ENCODE results near the gene KIF16B.
"Not testable (repeated sequence)": the region's sequence is repeated elsewhere in the genome, so short reads cannot be mapped to it uniquely, and the experiment has no call there.

The KIF16B gene

DNA sequence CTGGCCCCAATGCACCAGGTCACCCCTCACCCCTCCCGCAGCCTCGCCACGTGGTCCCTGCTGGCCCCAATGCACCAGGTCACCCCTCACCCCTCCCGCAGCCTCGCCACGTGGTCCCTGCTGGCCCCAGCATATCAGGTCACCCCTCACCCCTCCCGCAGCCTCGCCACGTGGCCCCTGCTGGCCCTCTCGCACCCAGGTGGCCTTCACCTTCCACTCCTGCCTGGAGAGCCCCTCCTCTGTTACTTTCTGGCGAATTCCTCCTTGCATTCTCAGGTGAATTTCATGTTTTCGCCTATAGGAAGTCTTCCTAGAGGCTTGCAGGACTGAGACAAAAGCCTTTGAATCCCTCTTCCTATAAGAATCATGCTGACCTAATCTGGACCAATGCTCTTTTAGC lies 313.1 kb downstream of the KIF16B start:
- not testable (repeated sequence) for DNase-seq (ENCODE audit: low read depth)

DNA sequence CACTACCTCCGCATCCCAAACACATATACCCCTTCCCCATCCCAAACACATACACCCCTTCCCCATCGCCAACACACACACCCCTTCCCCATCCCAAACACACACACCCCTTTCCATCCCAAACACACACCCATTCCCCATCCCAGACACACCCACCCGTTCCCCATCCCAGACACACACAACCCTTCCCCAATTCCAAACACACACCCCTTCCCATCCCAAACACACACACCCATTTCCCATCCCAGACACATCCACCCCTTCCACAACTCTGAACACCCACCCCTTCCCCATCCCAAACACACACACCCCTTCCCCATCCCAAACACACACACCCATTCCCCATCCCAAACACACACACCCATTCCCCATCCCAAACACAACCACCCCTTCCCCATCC lies 314.5 kb downstream of the KIF16B start:
- DNase-seq (ENCODE audit: low read depth), result no peak

DNA sequence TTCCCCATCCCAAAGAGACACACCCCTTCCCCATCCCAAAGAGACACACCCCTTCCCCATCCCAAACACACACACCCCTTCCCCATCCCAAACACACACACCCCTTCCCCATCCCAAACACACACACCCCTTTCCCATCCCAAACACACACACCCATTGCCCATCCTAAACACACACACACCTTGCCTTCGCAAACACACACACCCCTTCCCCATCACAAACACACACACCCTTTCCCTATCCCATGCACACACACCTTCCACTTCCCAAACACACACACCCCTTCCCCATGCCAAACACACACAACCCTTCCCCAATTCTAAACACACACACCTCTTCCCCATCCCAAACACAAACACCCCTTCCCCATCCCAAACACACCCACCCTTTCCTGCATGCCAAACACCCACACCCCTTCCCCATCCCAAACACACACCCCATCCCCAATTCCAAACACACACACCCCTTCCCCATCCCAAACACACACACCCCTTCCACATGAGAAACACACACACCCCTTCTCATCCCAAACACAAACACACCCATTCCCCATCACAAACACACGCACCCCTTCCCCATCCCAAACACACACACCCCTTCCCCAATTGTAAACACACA lies 315.3 kb downstream of the KIF16B start:
- no peak for DNase-seq (ENCODE audit: low read depth)

DNA sequence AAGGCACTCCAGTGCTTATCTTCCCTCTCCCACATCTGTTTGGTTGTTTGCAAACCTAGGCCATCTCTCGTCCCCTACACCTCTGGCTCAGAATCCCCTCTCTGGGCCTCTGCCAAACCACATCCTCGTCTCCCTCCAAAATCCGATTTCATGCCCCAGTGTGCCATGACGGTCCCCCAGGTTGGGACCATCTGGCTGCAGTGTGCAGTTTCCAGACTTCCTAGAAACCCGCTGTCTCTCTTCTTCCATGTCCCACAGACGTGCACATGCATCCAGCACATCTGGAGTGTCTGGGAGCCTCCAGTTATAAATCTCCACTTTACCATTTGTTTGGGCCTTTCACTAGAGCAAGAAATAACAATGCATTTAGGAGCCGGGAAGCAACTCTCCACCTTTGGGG lies 316.2 kb downstream of the KIF16B start:
- no peak for DNase-seq (ENCODE audit: low read depth)

DNA sequence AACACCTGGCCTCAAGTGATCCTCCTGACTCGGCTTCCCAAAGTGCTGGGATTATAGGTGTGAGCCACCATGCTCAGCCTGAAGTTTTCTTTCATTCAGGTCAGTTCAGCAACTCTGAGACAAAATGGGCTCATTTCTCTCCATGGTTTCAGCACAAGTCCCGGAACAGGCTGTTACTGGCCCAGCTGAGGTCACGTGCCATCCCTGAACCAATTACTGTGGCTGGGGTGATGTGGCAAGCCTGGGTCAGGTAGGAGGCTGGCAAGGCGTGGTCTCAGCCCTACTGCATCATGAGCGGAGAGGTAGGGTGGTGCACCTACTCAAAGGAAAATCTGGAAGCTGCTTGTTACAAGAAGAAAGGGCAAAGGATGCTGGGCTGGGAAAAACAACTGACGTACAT lies 326.4 kb downstream of the KIF16B start:
- DNase-seq (ENCODE audit: low read depth), result no peak

DNA sequence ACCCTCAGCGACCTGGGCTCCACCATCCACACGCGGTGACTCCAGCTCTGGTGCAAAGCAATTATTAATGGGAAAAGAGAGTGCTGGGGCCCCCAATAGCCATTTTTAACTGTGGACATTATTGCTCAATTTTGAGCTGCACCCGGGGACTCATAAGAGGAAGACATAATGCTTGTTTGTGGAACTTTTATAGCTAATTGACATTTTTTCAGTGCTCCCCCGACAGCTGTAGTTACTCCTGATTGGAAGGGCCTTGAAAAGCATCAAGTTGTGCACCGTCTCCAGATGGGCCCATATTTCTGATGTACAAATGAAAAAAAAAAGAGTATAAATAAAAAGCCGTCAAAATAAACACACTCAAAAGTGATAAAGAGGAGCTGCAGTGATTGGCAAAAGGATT lies 327.0 kb downstream of the KIF16B start:
- no peak for DNase-seq (ENCODE audit: low read depth)

DNA sequence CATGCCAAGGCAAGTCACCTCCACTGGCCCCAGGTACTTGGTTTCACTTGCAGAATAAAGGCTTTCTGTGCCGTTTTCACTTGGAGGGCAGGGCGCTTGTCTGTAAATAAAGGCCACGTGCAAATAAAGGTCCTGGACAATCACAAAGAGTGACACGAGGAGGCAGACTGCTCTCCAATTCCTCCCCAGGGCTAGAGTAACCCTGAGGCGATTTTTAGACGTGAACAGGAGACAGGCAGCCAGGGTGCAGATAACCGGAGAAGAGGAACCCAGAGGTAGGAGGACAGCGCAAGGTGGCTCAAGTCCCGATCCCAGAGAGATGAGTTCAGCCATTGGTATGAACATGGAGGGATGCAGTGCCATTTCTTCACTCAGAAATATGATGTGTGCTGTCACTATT lies 327.4 kb downstream of the KIF16B start:
- DNase-seq (ENCODE audit: low read depth), result no peak

DNA sequence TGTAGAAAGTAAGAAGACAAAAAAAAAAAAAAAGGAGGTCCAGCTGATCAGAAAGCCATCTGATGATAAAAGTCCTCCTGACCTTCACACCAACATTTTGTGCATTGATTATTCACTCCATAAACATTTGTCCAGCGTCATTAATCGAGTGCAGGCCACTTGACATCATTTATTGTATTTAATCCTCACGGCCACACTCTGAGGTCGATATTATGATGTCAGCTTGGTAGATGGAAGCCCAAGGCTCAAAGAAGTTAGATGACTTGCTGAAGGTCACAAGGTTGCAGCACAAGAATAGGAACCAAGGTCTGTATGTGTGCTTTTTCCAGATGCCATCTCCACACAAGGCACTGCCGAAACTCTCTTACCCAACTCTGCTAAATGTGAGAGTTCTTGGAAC lies 328.4 kb downstream of the KIF16B start:
- no peak for DNase-seq (ENCODE audit: low read depth)

DNA sequence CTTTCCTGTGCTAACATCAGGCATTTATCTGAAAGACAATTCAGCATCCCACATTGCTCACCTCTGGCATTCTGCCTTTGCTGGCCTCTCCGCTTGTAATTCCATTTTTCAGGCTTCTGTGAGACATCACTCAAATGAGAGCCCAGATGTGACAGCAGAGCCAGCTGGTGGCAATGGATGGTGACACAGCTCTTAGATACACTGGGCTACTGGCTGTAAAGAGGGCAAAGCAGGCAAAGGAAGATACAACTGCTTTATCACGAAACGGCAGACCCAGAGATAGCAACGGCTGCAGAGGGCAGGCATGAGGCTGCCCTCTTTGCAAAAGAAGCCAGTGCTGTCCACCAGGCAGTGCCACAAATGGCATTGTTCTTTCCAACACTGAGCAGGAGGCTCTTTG lies 329.8 kb downstream of the KIF16B start:
- no peak for DNase-seq (ENCODE audit: low read depth)

DNA sequence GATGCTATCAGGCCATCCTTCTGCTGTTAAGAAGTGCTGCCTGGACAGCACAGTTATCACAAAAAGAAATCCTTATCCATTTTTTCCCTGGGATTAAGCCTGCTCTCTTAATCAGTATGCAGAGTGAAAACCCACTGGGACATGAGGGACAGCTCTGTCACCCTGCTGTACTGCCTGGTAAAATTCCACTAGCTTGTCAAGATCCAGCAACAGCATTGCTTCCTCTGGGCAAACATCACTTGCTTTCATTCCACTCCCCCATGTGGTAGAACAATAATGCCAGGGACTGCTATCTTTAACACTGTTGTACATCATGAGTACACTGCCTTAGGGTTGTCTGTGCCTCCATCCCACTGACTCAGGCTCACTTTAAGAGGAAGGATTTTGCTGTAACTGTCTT lies 331.3 kb downstream of the KIF16B start:
- no peak for DNase-seq (ENCODE audit: low read depth)

DNA sequence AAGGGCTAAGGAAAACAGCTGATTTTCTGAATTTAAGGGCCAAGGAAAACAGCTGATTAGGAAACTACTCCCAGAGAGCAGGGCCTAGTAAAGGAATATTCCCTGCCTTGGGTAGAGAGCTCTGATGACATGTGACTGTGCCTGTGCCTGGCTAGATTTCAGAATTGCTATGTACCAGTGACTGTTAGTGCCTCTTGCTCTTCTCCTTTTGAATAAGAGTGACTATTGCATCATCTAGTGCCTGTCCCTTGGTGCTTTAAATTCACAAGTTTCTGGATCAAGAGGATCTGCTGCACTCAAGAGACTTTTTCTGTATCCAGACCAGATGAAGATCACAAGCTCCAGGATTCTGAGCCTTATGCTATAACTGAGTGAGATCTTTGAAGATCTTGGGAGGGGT lies 332.9 kb downstream of the KIF16B start:
- no peak for DNase-seq (ENCODE audit: low read depth)

DNA sequence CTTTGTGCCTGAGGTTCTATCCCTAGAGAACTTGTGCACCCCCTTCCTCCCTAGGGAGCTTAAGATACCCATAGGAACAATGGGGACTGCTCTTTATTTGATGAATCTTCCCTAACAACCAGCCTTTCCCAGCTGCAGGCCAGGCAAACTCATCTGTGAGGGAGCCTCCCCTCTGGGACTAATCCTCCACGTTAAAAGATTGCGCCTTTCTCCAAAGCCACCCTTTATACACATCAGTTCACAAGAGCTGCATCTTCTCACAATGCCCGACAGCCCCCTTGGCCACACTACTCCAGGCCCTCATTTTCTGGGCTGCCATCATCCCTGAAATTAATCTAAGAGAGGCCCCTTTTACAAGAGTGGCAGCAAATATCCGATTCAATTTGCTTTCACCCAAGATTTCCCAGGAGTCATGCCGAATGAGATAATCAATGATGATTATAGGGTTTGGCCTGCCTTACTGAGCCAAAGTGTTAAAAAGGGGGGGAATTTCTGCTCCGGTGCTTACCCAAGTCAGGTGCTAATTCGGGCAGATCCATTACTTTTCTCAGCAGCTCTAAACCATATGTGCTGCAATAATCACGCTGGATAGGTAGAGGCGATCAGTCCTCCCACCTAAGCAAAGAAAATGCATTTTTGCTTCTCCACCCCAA lies 336.5 kb downstream of the KIF16B start:
- no peak for DNase-seq (ENCODE audit: low read depth)

DNA sequence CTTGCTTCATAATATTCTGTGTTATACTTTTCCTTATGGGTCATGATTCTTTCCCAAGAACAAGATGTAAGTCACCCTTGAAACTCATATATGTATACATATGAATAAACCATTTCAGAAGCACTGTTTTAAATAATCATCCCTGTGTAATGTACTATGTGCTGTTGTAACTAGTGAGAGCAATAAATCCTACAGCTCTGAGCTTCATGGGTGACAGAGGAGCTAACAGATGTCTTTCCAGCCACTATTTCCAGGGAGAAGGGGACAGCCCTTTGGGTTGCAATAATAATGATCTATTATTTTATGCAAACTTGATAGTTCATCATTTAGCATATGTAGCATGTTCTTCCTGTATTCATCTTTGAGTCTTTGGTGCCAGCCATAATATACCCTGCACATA lies 342.8 kb downstream of the KIF16B start:
- no peak for DNase-seq (ENCODE audit: low read depth)

DNA sequence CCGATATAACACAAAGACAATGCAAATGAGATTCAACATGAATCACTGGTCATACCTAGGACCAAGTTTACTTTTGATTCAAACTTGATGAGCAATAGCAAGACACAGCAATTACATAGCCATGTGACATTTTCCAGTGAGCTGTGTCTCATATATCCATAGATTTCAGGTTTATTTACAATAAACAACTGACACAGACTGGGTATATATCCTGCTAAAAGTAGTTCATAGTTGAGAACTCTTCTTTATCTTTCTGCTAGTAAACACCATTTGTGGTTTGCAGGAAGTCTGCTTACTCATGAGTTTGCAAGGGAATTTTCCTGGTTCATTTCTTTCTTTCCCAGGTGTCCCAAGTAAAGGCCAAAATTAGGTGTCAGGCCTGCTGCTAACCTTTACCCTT lies 343.4 kb downstream of the KIF16B start:
- DNase-seq (ENCODE audit: low read depth), result no peak

DNA sequence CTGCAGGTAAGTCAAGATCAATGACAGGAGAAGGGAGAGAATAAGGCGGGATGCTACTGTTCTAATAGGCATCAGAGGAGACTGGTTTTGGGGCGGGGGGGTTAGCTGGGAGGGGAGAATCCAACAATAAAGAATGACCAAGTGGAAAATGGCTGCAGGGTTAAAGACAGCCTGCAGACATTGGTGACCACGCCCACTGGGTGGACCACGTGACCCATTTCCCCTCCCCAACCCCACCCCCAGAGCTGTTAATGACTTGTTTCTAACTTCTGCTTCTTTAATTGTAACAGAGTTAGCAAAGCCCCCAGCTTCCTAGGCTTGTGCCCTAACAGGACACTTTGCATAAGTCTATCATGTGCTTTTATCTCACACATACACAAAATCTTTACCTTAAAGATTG lies 344.5 kb downstream of the KIF16B start:
- no peak for DNase-seq (ENCODE audit: low read depth)

DNA sequence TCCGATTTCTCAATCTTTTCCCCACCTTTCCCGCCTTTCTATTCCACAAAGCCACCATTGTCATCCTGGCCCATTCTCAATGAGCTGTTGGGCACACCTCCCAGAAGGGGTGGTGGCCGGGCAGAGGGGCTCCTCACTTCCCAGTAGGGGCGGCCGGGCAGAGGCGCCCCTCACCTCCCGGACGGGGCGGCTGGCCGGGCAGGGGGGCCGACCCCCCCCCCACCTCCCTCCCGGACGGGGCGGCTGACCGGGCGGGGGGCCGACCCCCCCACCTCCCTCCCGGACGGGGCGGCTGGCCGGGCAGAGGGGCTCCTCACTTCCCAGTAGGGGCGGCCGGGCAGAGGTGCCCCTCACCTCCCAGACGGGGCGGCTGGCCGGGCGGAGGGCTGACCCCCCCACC lies 346.3 kb downstream of the KIF16B start:
- DNase-seq (ENCODE audit: low read depth), result not testable (repeated sequence)

DNA sequence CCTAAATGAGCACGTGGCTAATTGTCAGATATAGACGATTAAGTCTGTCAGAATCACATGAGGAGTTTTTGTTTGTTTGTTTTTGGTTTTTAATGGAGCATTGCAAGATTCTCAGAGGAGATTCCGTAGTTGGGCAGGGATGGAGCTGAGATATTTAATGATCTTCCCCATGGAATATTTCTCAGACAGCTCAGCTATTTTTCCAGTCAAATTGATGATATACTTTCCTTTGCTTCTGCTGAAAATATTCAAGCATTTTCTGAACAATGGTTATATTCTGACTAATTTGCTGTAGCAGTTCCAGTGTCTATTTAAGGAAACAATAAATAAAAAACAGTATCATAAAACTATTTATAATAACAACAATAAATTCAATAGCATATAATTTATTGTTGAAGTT lies 348.4 kb downstream of the KIF16B start:
- no peak for DNase-seq (ENCODE audit: low read depth)

DNA sequence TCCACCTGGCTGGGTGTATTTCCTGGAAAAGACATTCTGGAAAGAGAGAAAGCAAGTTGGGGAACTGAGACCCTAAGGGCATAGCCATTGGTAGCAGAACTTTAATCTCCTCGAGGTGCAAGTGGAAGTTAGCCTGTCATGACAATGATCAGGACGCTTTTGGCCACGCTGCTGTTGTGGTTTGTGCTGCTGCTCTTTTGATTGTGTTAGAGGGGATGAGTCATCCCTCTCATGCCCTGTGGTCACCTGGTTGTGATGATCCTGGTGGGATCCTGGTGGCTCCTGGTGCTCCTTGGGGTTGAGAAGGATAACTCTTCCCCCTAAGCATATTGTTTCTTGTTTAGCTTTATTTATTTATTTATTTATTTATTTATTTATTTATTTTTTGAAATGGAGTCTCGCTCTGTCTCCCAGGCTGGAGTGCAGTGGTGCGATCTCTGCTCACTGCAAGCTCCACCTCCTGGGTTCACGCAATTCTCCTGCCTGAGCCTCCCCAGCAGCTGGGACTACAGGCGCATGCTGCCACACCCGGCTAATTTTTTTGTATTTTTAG lies 350.3 kb downstream of the KIF16B start:
- DNase-seq (ENCODE audit: low read depth), result no peak

Data from T follicular helper cell (primary cell).